Uterus (tissue), 2 donors: ENCODE data around the gene SPTLC3.

ENCODE experiments used
- CTCF ChIP-seq, 4 experiments: fragments of 200-600 bp in 2 of 4; fragments of 450-650 bp in 2 of 4; sonication (generic) in 2 of 4; IDR thresholded peaks; one replicate each; pipeline ENCODE4 v1.5.1; 2016 to 2019; ENCODE audit warnings: antibody characterized with exemption in 4 of 4, mild to moderate bottlenecking in 2 of 4, moderate library complexity in 1 of 4
- POLR2A ChIP-seq, 2 donors: fragments of 450-650 bp; IDR thresholded peaks; one replicate each; pipeline ENCODE4 v1.6.1; 2016; ENCODE audit warnings: antibody characterized with exemption in 2 of 2, mild to moderate bottlenecking in 1 of 2, moderate library complexity in 1 of 2

DNA sequence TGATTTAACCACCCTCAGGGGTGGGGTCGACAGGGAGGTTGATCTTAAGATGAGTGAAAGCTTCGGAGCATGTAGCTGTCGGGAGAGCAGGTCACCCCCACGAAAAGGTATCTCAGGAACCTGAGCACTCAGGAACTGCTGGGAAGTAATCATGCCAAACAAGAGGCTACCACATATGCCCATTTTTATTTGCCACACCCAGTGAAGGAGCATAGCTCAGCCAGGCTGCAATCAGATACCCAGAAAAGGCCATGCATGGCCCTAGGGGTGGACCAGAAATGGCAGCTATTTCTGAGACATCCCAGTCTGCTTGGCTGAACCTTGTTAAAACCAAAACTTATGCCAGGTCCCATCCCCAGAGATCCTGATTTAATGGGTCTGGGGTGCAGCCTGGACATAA, 139.6 kb downstream of the SPTLC3 start:
- no peak for TF ChIP-seq CTCF (IDR thresholded peaks at IDR 0.05)
- no peak for TF ChIP-seq POLR2A (IDR thresholded peaks at IDR 0.05)
